ENCODE results near the gene UBE2O.

The UBE2O gene

GRCh38 chr17:76414334-76415295 lies 38.3 kb downstream of the UBE2O start:
- DNase-seq (ENCODE audit: low read depth): peak; percentile 57

GRCh38 chr17:76411247-76411646 lies 41.7 kb downstream of the UBE2O start:
- no peak for DNase-seq (ENCODE audit: low read depth)

GRCh38 chr17:76410328-76410965 lies 42.5 kb downstream of the UBE2O start:
- no peak for DNase-seq (ENCODE audit: low read depth)

- DNase-seq (ENCODE audit: low read depth): peak; percentile 38
Observed at GRCh38 chr17:76408037-76408849, 44.7 kb downstream of the UBE2O start.

- DNase-seq (ENCODE audit: low read depth): no peak
Observed at GRCh38 chr17:76407509-76407908, 45.4 kb downstream of the UBE2O start.

GRCh38 chr17:76405967-76406647 lies 46.8 kb downstream of the UBE2O start:
- no peak for DNase-seq (ENCODE audit: low read depth)

GRCh38 chr17:76405607-76405966 lies 47.4 kb downstream of the UBE2O start:
- no peak for DNase-seq (ENCODE audit: low read depth)

- no peak for DNase-seq (ENCODE audit: low read depth)
Observed at GRCh38 chr17:76404976-76405563, 47.9 kb downstream of the UBE2O start.

- no peak for DNase-seq (ENCODE audit: low read depth)
Observed at GRCh38 chr17:76404256-76404655, 48.7 kb downstream of the UBE2O start.

GRCh38 chr17:76402711-76403110 lies 50.2 kb downstream of the UBE2O start:
- DNase-seq (ENCODE audit: low read depth): no peak

- DNase-seq (ENCODE audit: low read depth): no peak
Observed at GRCh38 chr17:76399175-76400172, 53.5 kb downstream of the UBE2O start.

- DNase-seq (ENCODE audit: low read depth): no peak
Observed at GRCh38 chr17:76398523-76399174, 54.3 kb downstream of the UBE2O start.

GRCh38 chr17:76397687-76398522 lies 55.0 kb downstream of the UBE2O start:
- peak; percentile 82 for DNase-seq (ENCODE audit: low read depth)

- DNase-seq (ENCODE audit: low read depth): no peak
Observed at GRCh38 chr17:76397184-76397583, 55.8 kb downstream of the UBE2O start.

- no peak for DNase-seq (ENCODE audit: low read depth)
Observed at GRCh38 chr17:76395980-76396379, 57.0 kb downstream of the UBE2O start.

- peak; percentile 29 for DNase-seq (ENCODE audit: low read depth)
Observed at GRCh38 chr17:76394166-76394565, 58.8 kb downstream of the UBE2O start.

GRCh38 chr17:76391200-76391715 lies 61.7 kb downstream of the UBE2O start:
- no peak for DNase-seq (ENCODE audit: low read depth)

- DNase-seq (ENCODE audit: low read depth): no peak
Observed at GRCh38 chr17:76390003-76390421, 62.9 kb downstream of the UBE2O start.

All from iris pigment epithelial cell (primary cell).